Esophagus (tissue), 2 donors: ENCODE measurements around the gene TCERG1L. TPM values are rescaled to one million over a fixed set of nuclear protein-coding genes. Genes with fewer than 3 reads are reported as not detected.

Experiments
- H3K27ac ChIP-seq, 2 donors: one replicate each; pipeline ENCODE4 v1.5.1; 2013; ENCODE audit warnings: low read depth in 2 of 2, mild to moderate bottlenecking in 2 of 2, inconsistent platforms in 1 of 2, low read length in 1 of 2, moderate library complexity in 1 of 2
- H3K27me3 ChIP-seq, 2 donors: one replicate each; pipeline ENCODE4 v1.6.1; 2013; ENCODE audit warnings: low read length in 2 of 2, control low read depth in 1 of 2, mild to moderate bottlenecking in 1 of 2; ENCODE audit not compliant: insufficient read depth in 2 of 2, control insufficient read depth in 1 of 2
- H3K36me3 ChIP-seq, 2 donors: one replicate each; pipeline ENCODE4 v1.6.1; 2013; ENCODE audit warnings: low read length in 1 of 2; ENCODE audit not compliant: control insufficient read depth in 2 of 2, insufficient read depth in 2 of 2
- H3K4me1 ChIP-seq, 2 donors: one replicate each; pipeline ENCODE4 v1.6.1; 2013; ENCODE audit warnings: low read length in 1 of 2; ENCODE audit not compliant: control insufficient read depth in 2 of 2, insufficient read depth in 2 of 2
- H3K4me3 ChIP-seq, 2 donors: one replicate each; pipeline ENCODE4 v1.5.1; 2013; ENCODE audit warnings: low read length in 2 of 2, mild to moderate bottlenecking in 2 of 2, low read depth in 1 of 2, moderate library complexity in 1 of 2
- H3K9me3 ChIP-seq, 2 donors: one replicate each; pipeline ENCODE4 v1.6.1; 2013; ENCODE audit warnings: mild to moderate bottlenecking in 2 of 2, low read depth in 1 of 2, low read length in 1 of 2, moderate library complexity in 1 of 2; ENCODE audit not compliant: control insufficient read depth in 2 of 2, insufficient read depth in 1 of 2
- WGBS, 2 donors: extraction: QIAGEN DNeasy Blood & Tissue Kit; methylation state at CpG; one replicate each; pipeline ENCODE4 v1.1.7; 2013; 5-methylcytosine and 5-hydroxymethylcytosine counted together
- polyA plus RNA-seq, 2 donors: library from polyadenylated mRNA; stranded (reverse); fragments of 200-250 nt; gene quantifications; one replicate each; pipeline ENCODE4 v1.2.3, GENCODE V29; 2013
- donor health status: healthy with polysubstance abuse.
- donor health status: Bipolar disorder and iron deficiency.

Gene TCERG1L
- polyA plus RNA-seq, 2 donors, result 0.48 TPM; not detected in 1

DNA sequence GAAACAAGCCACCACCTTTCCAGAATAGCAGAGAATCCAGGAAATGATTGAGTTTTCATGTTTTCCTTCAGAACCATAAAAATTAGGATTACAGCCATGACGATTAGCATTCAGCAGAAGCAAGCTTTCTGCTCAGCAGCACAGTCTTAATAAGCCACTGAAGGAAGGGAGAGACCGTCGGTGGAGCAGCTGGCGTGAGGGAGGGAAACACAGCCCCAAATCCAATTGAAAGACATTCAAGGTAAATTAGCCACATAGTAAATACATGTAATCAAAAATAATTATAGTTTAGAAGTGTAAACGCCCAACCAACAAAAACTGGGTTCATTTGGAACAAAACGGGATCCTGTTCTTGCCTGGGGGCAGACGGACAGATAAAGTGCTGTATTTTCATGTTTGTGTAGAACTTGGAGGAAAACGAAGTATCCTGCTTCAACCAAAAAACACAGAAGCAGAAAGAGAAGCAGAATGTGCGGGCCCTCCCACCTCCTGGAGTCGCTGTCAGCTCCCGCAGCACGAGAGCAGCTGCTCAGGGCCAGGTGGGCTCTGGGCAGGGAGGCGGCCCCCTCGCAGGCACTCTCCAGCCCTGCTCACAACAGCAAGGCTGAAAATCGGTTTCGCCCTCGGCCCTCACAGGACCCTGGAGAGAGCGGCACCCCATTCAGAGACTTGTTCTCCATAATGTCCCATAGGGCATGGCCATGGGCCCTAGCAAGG, 84.9 kb downstream of the TCERG1L start:
- Histone ChIP-seq H3K4me1 (no peaks in the 10 kb centered on the region), H3K27me3 (no peaks in the 10 kb centered on the region), H3K9me3 (peaks cover 4% of the 10 kb centered on the region in 2 donors), H3K4me3 (no peak overlapping the region), H3K36me3 (no peaks in the 10 kb centered on the region), H3K27ac (no peak overlapping the region)
- 72 to 77% methylated on average over 18 of the region's 18 CpGs for WGBS, 2 donors

- Histone ChIP-seq H3K27ac (no peak overlapping the region), H3K36me3 (no peaks in the 10 kb centered on the region)
- 67 to 70% methylated on average over 8 of the region's 8 CpGs for WGBS, 2 donors
These were observed 87.4 kb downstream of the TCERG1L start for GRCh38 chr10:131224106-131224505.

DNA sequence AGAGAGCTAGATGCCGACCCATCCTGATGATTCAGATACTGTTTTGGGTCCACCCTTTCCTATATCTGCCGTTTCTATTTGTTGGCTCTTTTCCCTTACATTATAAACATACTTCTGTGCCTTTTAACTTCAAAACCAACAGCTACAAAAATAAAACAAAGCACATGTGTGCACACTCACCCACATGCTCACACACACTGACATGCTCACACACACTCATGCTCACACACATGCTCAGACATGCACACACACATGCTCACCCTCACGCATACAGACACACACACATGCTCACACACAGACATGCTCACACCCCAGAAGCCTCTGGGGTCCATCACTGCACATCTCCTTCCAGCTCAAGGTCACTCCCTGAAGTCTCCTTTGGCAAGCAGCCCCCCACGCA, 88.1 kb downstream of the TCERG1L start:
- peaks cover 0 to 4% of the 10 kb centered on the region in 2 donors for H3K9me3 ChIP-seq
- H3K4me3 ChIP-seq, result no peak overlapping the region
- H3K27me3 ChIP-seq, result no peaks in the 10 kb centered on the region
- no peak overlapping the region for H3K27ac ChIP-seq
- WGBS, 2 donors, result 44 to 66% methylated on average over 4 of the region's 4 CpGs
- H3K4me1 ChIP-seq, result peaks cover 0 to 3% of the 10 kb centered on the region in 2 donors
- no peaks in the 10 kb centered on the region for H3K36me3 ChIP-seq

More at GRCh38 chr10:131224106-131224505, 87.4 kb downstream of the TCERG1L start:
- H3K9me3 ChIP-seq, result peaks cover 0 to 4% of the 10 kb centered on the region in 2 donors
- H3K4me3 ChIP-seq, result no peak overlapping the region
- no peaks in the 10 kb centered on the region for H3K27me3 ChIP-seq
- H3K4me1 ChIP-seq, result peaks cover 0 to 3% of the 10 kb centered on the region in 2 donors

DNA sequence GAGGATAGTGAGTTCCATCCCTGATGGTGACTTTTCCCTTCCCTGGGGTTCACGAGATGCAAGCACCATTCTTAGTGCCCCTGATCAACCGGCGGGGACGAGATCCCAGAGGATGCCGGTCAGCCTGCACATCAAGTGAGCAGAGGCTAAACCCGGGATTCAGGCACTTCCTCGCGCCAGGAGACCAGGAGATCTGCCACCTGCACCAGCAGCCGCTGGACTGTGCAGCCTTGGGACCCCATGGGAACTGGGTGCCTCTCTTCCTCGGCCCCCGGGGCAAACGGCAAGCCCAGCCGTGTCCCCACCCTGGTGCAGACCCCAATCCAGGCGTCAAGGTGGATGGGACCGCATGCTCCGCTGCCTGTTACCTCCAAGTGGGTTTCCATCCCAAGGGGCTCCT, 88.5 kb downstream of the TCERG1L start:
- Histone ChIP-seq H3K27ac (no peak overlapping the region), H3K4me1 (peaks cover 0 to 3% of the 10 kb centered on the region in 2 donors)
- WGBS, 2 donors, result 87 to 91% methylated on average over 16 of the region's 16 CpGs

DNA sequence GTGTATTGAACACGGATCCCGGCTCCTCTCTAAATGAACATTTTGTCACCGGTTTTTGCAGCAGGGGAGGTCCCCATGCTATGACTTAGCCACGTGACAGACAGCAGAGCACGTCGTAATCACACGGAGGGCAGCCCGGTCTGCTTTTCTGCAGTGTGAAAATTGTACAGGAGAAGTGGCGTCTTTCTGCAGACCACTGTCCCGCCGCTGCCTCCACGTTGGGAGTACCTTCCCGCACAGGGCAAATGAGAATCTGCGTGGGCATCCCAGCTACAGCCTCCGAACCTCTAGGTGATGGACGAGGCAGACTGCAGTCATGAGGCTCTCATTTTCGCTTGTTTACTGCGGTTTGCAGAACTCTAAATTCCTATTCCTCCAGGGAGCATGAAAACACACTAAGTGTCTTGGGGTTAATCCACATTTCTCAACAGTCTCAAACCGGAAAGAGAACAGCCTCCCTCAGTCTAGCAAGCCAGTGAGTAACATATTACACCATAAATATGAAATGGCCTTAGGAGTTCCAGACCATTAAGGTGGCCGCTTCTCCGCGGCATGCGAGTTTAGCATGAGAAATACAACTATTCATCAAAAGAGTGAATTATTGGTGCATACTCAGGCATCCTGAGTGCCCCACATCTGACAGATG, 89.8 kb downstream of the TCERG1L start:
- Histone ChIP-seq H3K36me3 (no peaks in the 10 kb centered on the region), H3K4me1 (peaks cover 0 to 3% of the 10 kb centered on the region in 2 donors), H3K9me3 (no peaks in the 10 kb centered on the region), H3K27me3 (no peaks in the 10 kb centered on the region), H3K27ac (no peak overlapping the region), H3K4me3 (no peak overlapping the region)
- 82 to 84% methylated on average over 23 of the region's 23 CpGs for WGBS, 2 donors

More for the DNA sequence above, 88.5 kb downstream of the TCERG1L start:
- Histone ChIP-seq H3K27me3 (no peaks in the 10 kb centered on the region), H3K4me3 (no peak overlapping the region), H3K36me3 (no peaks in the 10 kb centered on the region), H3K9me3 (peaks cover 0 to 4% of the 10 kb centered on the region in 2 donors)

- WGBS, 2 donors, result 69 to 72% methylated on average over 11 of the region's 11 CpGs
- peaks cover 0 to 3% of the 10 kb centered on the region in 2 donors for H3K4me1 ChIP-seq
- no peak overlapping the region for H3K4me3 ChIP-seq
- H3K27ac ChIP-seq, result no peak overlapping the region
- peaks cover 0 to 2% of the 10 kb centered on the region in 2 donors for H3K9me3 ChIP-seq
- H3K36me3 ChIP-seq, result no peaks in the 10 kb centered on the region
- no peaks in the 10 kb centered on the region for H3K27me3 ChIP-seq
These were observed 90.8 kb downstream of the TCERG1L start for GRCh38 chr10:131220601-131221171.

GRCh38 chr10:131219955-131220489, 91.5 kb downstream of the TCERG1L start:
- Histone ChIP-seq H3K27me3 (no peaks in the 10 kb centered on the region), H3K4me1 (peaks cover 0 to 3% of the 10 kb centered on the region in 2 donors), H3K4me3 (no peak overlapping the region), H3K27ac (no peak overlapping the region), H3K36me3 (no peaks in the 10 kb centered on the region), H3K9me3 (peaks cover 0 to 2% of the 10 kb centered on the region in 2 donors)
- 83 to 86% methylated on average over 15 of the region's 15 CpGs for WGBS, 2 donors

- H3K36me3 ChIP-seq, result no peaks in the 10 kb centered on the region
- WGBS, 2 donors, result 84 to 88% methylated on average over 10 of the region's 10 CpGs
- no peak overlapping the region for H3K27ac ChIP-seq
- H3K9me3 ChIP-seq, result peaks cover 0 to 2% of the 10 kb centered on the region in 2 donors
- H3K27me3 ChIP-seq, result no peaks in the 10 kb centered on the region
- H3K4me3 ChIP-seq, result no peak overlapping the region
- H3K4me1 ChIP-seq, result peaks cover 0 to 3% of the 10 kb centered on the region in 2 donors
These were observed 92.0 kb downstream of the TCERG1L start for GRCh38 chr10:131219584-131219886.

GRCh38 chr10:131218811-131219583, 92.5 kb downstream of the TCERG1L start:
- H3K27ac ChIP-seq, result no peak overlapping the region
- H3K4me3 ChIP-seq, result no peak overlapping the region
- H3K36me3 ChIP-seq, result no peaks in the 10 kb centered on the region
- H3K27me3 ChIP-seq, result no peaks in the 10 kb centered on the region
- H3K9me3 ChIP-seq, result peaks cover 0 to 2% of the 10 kb centered on the region in 2 donors
- peaks cover 0 to 3% of the 10 kb centered on the region in 2 donors for H3K4me1 ChIP-seq
- 81 to 83% methylated on average over 13 to 17 of the region's 17 CpGs for WGBS, 2 donors
